Left ventricle myocardium inferior (tissue), 1 donor: ENCODE results near the gene PRELP. TPM values are rescaled to one million over a fixed set of nuclear protein-coding genes. Genes with fewer than 3 reads are reported as not detected.
A peak's percentile ranks its signal among the peaks of the same experiment; 100 is the strongest.
"Not testable (repeated sequence)": the region's sequence is repeated elsewhere in the genome, so short reads cannot be mapped to it uniquely, and the experiment has no call there.

Experiments used
- DNase-seq: peaks from one replicate; pipeline ENCODE4 v3.0.0-alpha.2; 2020
- H3K27ac ChIP-seq: fragments of 200-600 bp; replicated peaks from 2 replicates; pipeline ENCODE4 v1.8.0; 2021
- H3K27me3 ChIP-seq: fragments of 200-600 bp; 2 replicates; pipeline ENCODE4 v1.8.0; 2021; ENCODE audit warnings: low read depth
- H3K36me3 ChIP-seq: fragments of 200-600 bp; 2 replicates; pipeline ENCODE4 v1.8.0; 2021
- H3K4me1 ChIP-seq: fragments of 200-600 bp; 2 replicates; pipeline ENCODE4 v1.8.0; 2021
- H3K4me3 ChIP-seq: fragments of 200-600 bp; 2 replicates; pipeline ENCODE4 v1.8.0; 2021; ENCODE audit warnings: mild to moderate bottlenecking, moderate library complexity
- H3K9me3 ChIP-seq: fragments of 200-600 bp; replicated peaks from 2 replicates; pipeline ENCODE4 v1.8.0; 2021
- intact Hi-C: fragments of 100-400 bp; cut with micrococcal nuclease; formaldehyde crosslinking; loops from one replicate; pipeline ENCODE4 v1.11.0; 2022
- total RNA-seq: library from RNA; stranded (reverse); fragmentation: NEBNext Ultra II Directional; extraction: Animal tissue kit (Norgen Biotek cat#: 25700); gene quantifications from one replicate; pipeline ENCODE4 v1.2.1, GENCODE V29; 2021
- TF ChIP-seq, protein P1 (sequence below): fragments of 200-600 bp; IDR thresholded peaks from 2 replicates; pipeline ENCODE4 v1.8.0; 2021; ENCODE audit warnings: antibody characterized with exemption, mild to moderate bottlenecking, borderline replicate concordance
- donor health status: DM: no; HTN: yes; CAD: no; lungs with severe emphysema.

The PRELP gene
- total RNA-seq, 1 donor from 2014 or later = 22.5 TPM

DNA sequence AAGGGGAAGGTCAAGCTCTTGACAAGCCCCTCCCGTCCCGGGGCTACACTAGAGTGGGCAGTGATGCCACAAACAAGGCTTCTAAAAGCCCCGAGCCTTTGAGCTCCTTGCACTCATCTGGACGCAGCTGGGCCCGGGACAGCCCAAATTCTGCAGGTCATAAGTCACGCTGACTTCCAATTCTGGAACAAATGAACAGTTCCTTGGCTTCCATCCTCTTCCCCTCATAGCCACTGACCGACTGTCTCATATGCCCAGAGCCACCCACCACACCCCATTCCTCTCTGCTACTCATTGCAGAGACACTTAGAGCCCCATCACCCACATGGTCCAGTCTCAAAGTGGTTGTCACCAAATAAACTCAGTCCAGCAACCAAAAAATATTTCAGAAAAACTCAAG is 32.8 kb upstream of the PRELP start:
- DNase-seq = no peak
- Histone ChIP-seq H3K36me3 (no peaks in the 10 kb centered on the region), H3K4me1 (peaks cover 19% of the 10 kb centered on the region), H3K9me3 (peaks cover 13% of the 10 kb centered on the region), H3K4me3 (no peak overlapping the region), H3K27me3 (no peaks in the 10 kb centered on the region), H3K27ac (peak overlapping the region; percentile 56)
- TF ChIP-seq, protein P1, sequence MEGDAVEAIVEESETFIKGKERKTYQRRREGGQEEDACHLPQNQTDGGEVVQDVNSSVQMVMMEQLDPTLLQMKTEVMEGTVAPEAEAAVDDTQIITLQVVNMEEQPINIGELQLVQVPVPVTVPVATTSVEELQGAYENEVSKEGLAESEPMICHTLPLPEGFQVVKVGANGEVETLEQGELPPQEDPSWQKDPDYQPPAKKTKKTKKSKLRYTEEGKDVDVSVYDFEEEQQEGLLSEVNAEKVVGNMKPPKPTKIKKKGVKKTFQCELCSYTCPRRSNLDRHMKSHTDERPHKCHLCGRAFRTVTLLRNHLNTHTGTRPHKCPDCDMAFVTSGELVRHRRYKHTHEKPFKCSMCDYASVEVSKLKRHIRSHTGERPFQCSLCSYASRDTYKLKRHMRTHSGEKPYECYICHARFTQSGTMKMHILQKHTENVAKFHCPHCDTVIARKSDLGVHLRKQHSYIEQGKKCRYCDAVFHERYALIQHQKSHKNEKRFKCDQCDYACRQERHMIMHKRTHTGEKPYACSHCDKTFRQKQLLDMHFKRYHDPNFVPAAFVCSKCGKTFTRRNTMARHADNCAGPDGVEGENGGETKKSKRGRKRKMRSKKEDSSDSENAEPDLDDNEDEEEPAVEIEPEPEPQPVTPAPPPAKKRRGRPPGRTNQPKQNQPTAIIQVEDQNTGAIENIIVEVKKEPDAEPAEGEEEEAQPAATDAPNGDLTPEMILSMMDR = no peak
- intact Hi-C loops = loop anchor here (10.0 kb wide), 1 partner anchor 98 kb away; no protein-coding TSS in a partner anchor

GRCh38 chr1:203443296-203443695 is 32.3 kb upstream of the PRELP start:
- Histone ChIP-seq H3K27me3 (no peaks in the 10 kb centered on the region), H3K9me3 (peaks cover 13% of the 10 kb centered on the region), H3K4me3 (no peak overlapping the region), H3K27ac (peak overlapping the region; percentile 56), H3K4me1 (peaks cover 19% of the 10 kb centered on the region), H3K36me3 (no peaks in the 10 kb centered on the region)
- DNase-seq = no peak
- intact Hi-C loops = loop anchor here (10.0 kb wide), 1 partner anchor 98 kb away; no protein-coding TSS in a partner anchor
- TF ChIP-seq, protein P1 = no peak

- no peaks in the 10 kb centered on the region for H3K27me3 ChIP-seq
- DNase-seq = no peak
- H3K4me1 ChIP-seq = peaks cover 19% of the 10 kb centered on the region
- intact Hi-C loops = loop anchor here (10.0 kb wide), 1 partner anchor 99 kb away; no protein-coding TSS in a partner anchor
- no peak overlapping the region for H3K27ac ChIP-seq
- TF ChIP-seq, protein P1 = no peak
- peaks cover 13% of the 10 kb centered on the region for H3K9me3 ChIP-seq
- no peaks in the 10 kb centered on the region for H3K36me3 ChIP-seq
- H3K4me3 ChIP-seq = no peak overlapping the region
Observed at GRCh38 chr1:203444171-203444576, 31.4 kb upstream of the PRELP start.

GRCh38 chr1:203447151-203447550 is 28.5 kb upstream of the PRELP start:
- H3K36me3 ChIP-seq = no peaks in the 10 kb centered on the region
- H3K4me1 ChIP-seq = no peaks in the 10 kb centered on the region
- intact Hi-C loops = loop anchor here (5.0 to 10.0 kb wide), 2 partner anchors 102 to 365 kb away; no protein-coding TSS in a partner anchor
- no peak overlapping the region for H3K4me3 ChIP-seq
- no peak overlapping the region for H3K27ac ChIP-seq
- DNase-seq = no peak
- H3K9me3 ChIP-seq = peaks cover 13% of the 10 kb centered on the region
- TF ChIP-seq, protein P1 = no peak
- H3K27me3 ChIP-seq = peaks cover 18% of the 10 kb centered on the region

- H3K9me3 ChIP-seq = peaks cover 13% of the 10 kb centered on the region
- intact Hi-C loops = loop anchor here (5.0 to 10.0 kb wide), 2 partner anchors 103 to 365 kb away; no protein-coding TSS in a partner anchor
- H3K27ac ChIP-seq = peak overlapping the region; percentile 73
- H3K4me3 ChIP-seq, DNase-seq, H3K36me3 ChIP-seq, H3K4me1 ChIP-seq: not testable (repeated sequence)
- peaks cover 22% of the 10 kb centered on the region for H3K27me3 ChIP-seq
Observed at GRCh38 chr1:203447598-203447997, 28.0 kb upstream of the PRELP start.

DNA sequence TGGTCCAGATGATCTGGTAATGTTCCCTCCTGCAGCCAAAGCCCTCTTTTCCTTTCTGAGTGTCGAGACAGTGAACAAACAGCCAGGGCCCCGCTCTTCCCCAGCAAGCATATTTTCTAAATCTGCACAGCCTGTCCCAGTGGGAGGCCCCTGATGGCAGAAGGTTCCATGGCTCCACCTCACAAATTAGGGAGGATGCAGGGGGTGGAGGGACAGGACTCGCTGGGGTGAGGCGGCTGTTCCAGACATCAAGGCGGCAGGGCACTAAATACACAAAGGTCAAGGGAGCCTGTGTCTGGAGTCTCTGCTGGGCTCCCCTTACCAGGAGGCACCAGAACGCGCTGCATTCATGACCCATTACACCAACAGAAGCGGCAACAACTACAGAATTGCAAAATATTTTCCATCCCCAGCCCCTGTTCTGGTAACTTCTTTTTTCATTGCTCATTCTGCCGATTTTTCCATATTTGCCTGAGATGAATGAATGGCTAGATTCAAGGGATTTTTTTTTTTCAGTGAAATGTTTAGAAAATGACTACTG is 27.0 kb upstream of the PRELP start:
- TF ChIP-seq, protein P1 = no peak
- intact Hi-C loops = loop anchor here (5.0 to 10.0 kb wide), 2 partner anchors 104 to 366 kb away; no protein-coding TSS in a partner anchor
- no peaks in the 10 kb centered on the region for H3K36me3 ChIP-seq
- H3K9me3 ChIP-seq = peaks cover 13% of the 10 kb centered on the region
- no peak overlapping the region for H3K4me3 ChIP-seq
- H3K4me1 ChIP-seq = peaks cover 14% of the 10 kb centered on the region
- DNase-seq = peak; percentile 37
- H3K27ac ChIP-seq = peak overlapping the region; percentile 73
- H3K27me3 ChIP-seq = peaks cover 32% of the 10 kb centered on the region
